ENCODE measurements around the gene RANBP10. TPM values are rescaled to one million over a fixed set of nuclear protein-coding genes. Genes with fewer than 3 reads are reported as not detected.

The RANBP10 gene
- total RNA-seq, 1 experiment from 2014 or later: 15.6 TPM

DNA sequence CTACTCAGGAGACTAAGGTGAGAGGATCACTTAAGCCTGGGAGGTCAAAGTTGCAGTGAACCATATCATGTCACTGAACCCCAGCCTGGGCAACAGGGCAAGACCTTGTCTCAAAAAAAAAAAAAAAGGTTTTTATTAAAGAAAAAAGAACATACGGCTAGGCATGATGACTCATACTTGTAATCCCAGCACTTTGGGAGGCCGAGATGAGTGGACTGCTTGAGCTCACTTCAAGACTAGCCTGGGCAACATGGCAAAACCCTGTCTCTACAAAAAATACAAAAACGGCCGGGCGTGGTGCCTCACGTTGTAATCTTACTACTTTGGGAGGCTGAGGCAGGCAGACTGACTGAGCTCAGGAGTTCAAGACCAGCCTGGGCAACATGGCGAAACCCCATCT, 38.4 kb downstream of the RANBP10 start:
- no CpG with 5 or more reads among the region's 7 CpGs for WGBS (ENCODE audit: extremely low coverage, insufficient read length, low lambda C conversion rate)
- no peak for DNase-seq
- Histone ChIP-seq H2BK15ac (ENCODE audit: low read depth, low read length) (no peak overlapping the region), H3K23ac (ENCODE audit: insufficient read length, low read depth, low read length) (no peak overlapping the region), H3K56ac (ENCODE audit: insufficient read length, low read depth, low read length) (no peak overlapping the region), H2AFZ (ENCODE audit: low read length) (no peak overlapping the region), H3K27ac (ENCODE audit: insufficient read length, low read depth, low read length) (no peak overlapping the region), H3K27me3 (ENCODE audit: insufficient read depth, low read length) (no peaks in the 10 kb centered on the region), H3K4me1 (ENCODE audit: insufficient read depth, low read length) (no peaks in the 10 kb centered on the region), H4K20me1 (ENCODE audit: control insufficient read depth, insufficient read depth, insufficient read length) (no peaks in the 10 kb centered on the region), H4K5ac (ENCODE audit: insufficient read length, low read depth, low read length) (no peak overlapping the region), H3K23me2 (ENCODE audit: insufficient read length, low read depth, low read length, poor library complexity, severe bottlenecking) (no peaks in the 10 kb centered on the region), H3T11ph (ENCODE audit: low read length) (no peak overlapping the region), H3K9me3 (ENCODE audit: control insufficient read depth, low read depth, low read length) (no peaks in the 10 kb centered on the region), H4K8ac (replicated peaks; ENCODE audit: insufficient read length, low read depth, low read length) (no peak overlapping the region), H2BK120ac (ENCODE audit: low read depth, low read length, poor library complexity, severe bottlenecking) (no peak overlapping the region), H2BK5ac (ENCODE audit: insufficient read length, low read length) (no peak overlapping the region), H2AK5ac (ENCODE audit: insufficient read length, low read length) (no peak overlapping the region), H2BK12ac (ENCODE audit: insufficient read length, low read depth, low read length) (no peak overlapping the region), H3K9ac (ENCODE audit: extremely low read depth, insufficient read length, low read length) (no peak overlapping the region), H3K4ac (ENCODE audit: low read depth, low read length) (no peak overlapping the region), H3K4me2 (ENCODE audit: insufficient read depth, insufficient read length, low read length) (no peak overlapping the region), H3K14ac (ENCODE audit: insufficient read depth, low read length) (no peak overlapping the region), H3K79me1 (ENCODE audit: insufficient read depth, low read depth, low read length, poor library complexity, severe bottlenecking) (no peaks in the 10 kb centered on the region), H3K18ac (ENCODE audit: insufficient read length, low read depth, low read length) (no peak overlapping the region), H4K91ac (ENCODE audit: insufficient read length, low read depth, low read length) (no peak overlapping the region), H3K79me2 (ENCODE audit: insufficient read depth, low read length) (no peaks in the 10 kb centered on the region), H2BK20ac (ENCODE audit: low read depth, low read length, poor library complexity, severe bottlenecking) (no peak overlapping the region)
- Mint-ChIP-seq H3K4me1 (0 out of 4 replicates have a peak, but pooled peaks cover 0 to 3% of the 10 kb centered on the region in 2 experiments), H3K36me3 (ENCODE audit: insufficient read depth in 1 of 3, low read depth in 3 of 3) (peaks cover 4 to 18% (median 10%) of the 10 kb centered on the region in 3 experiments; a peak in 6 of 7 replicates), H3K4me3 (no peak overlapping the region), H3K27ac (no peak overlapping the region), H3K27me3 (ENCODE audit: low read depth) (peaks cover 1% of the 10 kb centered on the region; the same call in 1 of the 2 replicates), H3K9me3 (no peaks in the 10 kb centered on the region)
- TF ChIP-seq, protein P1, sequence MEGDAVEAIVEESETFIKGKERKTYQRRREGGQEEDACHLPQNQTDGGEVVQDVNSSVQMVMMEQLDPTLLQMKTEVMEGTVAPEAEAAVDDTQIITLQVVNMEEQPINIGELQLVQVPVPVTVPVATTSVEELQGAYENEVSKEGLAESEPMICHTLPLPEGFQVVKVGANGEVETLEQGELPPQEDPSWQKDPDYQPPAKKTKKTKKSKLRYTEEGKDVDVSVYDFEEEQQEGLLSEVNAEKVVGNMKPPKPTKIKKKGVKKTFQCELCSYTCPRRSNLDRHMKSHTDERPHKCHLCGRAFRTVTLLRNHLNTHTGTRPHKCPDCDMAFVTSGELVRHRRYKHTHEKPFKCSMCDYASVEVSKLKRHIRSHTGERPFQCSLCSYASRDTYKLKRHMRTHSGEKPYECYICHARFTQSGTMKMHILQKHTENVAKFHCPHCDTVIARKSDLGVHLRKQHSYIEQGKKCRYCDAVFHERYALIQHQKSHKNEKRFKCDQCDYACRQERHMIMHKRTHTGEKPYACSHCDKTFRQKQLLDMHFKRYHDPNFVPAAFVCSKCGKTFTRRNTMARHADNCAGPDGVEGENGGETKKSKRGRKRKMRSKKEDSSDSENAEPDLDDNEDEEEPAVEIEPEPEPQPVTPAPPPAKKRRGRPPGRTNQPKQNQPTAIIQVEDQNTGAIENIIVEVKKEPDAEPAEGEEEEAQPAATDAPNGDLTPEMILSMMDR (conservative IDR thresholded peaks at IDR 0.05): no peak
